ENCODE data around the gene MSH3.
"Not testable (repeated sequence)": the region's sequence is repeated elsewhere in the genome, so short reads cannot be mapped to it uniquely, and the experiment has no call there.

The MSH3 gene

DNA sequence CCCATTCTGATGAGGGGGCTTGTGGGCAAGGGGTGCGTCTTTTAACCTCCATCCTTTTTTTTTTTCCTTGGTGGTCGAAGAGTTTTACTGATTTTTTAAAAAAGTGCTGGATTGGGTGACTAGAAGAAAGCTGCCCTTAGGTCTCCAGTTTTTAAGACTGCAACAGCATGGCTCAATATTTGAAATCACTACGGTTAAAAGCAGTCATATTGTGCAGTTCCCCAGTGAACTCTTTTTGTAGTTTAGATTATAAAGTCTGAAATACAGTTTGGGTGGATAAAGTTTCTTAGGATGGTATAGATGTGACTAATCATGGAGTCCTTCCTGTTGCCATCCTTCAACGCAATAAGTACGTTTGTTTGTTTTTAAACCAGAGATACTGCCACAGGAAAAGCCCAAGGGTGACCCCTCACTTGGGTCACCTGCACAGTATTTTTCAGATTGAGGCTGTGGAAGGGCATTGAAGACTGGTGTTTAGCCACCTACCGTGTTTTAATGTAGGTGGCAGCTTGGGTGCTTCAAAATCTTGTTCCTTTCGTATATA, 851 bp downstream of the MSH3 start:
- in situ Hi-C loops (cut with HindIII; ENCODE audit: low sequenced_read_pairs) = no loop called here

DNA sequence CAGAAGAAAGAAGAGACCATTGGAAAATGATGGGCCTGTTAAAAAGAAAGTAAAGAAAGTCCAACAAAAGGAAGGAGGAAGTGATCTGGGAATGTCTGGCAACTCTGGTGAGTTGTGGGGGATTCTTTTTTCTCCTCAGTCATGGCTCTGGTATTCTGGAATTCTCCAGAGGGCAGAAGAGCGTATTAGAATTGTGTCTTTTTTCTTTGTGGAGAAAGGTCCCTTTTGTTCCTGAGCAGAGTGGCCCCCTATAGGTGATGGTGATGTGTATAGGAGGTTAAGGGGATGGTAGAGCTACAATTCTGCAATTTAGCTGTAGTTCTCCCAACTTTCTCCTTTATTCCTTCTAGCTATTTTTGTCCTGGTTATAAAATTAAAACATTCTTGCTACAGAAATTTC, 2.0 kb downstream of the MSH3 start:
- in situ Hi-C loops (cut with HindIII; ENCODE audit: low sequenced_read_pairs) = no loop called here

DNA sequence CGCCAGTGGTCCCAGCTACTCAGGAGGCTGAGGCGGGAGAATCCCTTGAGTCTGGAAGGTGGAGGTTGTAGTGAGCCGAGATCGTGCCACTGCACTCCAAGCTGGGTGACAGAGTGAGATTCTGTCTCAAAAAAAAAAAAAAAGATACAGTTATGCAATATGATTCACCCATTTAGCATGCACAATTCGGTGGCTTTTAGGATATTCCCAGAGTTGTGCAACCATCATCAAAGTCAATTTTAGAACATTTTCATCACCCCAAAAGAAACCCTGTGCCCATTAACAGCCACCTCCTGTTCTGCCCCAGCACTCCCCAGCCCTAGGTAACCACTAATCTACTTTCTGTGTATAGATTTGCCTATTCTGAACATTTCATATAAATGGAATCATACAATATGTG, 4.7 kb downstream of the MSH3 start:
- in situ Hi-C loops (cut with HindIII; ENCODE audit: low sequenced_read_pairs) = no loop called here

DNA sequence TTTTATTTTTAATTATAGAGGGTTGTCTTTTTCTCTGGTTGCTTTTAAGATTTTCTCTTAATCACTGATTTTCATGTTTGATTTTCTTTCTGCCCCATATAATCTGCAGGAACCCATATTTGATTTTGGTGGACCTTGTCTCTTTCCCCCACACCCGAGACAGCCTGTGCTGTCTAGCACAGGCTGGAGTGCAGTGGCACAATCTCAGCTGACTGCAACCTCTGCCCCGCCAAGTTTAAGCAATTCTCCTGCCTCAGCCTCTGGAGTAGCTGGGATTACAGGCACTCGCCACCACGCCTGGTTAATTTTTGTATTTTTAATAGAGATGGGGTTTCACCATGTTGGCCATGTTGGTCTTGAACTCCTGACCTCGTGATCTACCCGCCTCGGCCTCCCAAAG, 6.2 kb downstream of the MSH3 start:
- in situ Hi-C loops (cut with HindIII; ENCODE audit: low sequenced_read_pairs) = not testable (repeated sequence)

DNA sequence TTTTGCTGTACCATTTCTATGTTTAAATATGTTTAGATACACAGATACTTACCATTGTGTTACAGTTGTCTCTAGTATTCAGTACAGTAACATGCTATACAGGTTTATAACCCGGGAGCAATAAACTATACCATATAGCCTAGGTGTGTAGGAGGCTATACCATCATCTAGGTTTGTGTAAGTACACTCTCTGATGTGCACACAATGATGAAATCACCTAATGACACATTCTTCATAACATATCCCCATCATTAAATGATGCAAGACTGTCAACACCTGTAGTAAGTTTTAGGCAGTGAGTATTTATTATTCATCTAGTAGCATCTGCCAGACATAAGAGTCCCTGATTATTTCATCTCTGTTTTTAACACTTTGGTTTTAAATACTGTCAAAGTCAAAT, 7.7 kb downstream of the MSH3 start:
- in situ Hi-C loops (cut with HindIII; ENCODE audit: low sequenced_read_pairs) = no loop called here

DNA sequence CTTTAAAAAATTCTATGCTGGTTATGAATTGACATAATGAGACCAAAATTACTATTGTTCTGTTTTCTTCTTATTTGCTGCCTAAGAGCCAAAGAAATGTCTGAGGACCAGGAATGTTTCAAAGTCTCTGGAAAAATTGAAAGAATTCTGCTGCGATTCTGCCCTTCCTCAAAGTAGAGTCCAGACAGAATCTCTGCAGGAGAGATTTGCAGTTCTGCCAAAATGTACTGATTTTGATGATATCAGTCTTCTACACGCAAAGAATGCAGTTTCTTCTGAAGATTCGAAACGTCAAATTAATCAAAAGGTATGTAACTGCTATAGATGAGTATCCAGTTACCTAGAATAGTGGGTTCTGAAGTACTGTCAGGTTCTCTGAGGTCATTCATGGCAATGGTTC, 10.6 kb downstream of the MSH3 start:
- in situ Hi-C loops (cut with HindIII; ENCODE audit: low sequenced_read_pairs) = no loop called here

DNA sequence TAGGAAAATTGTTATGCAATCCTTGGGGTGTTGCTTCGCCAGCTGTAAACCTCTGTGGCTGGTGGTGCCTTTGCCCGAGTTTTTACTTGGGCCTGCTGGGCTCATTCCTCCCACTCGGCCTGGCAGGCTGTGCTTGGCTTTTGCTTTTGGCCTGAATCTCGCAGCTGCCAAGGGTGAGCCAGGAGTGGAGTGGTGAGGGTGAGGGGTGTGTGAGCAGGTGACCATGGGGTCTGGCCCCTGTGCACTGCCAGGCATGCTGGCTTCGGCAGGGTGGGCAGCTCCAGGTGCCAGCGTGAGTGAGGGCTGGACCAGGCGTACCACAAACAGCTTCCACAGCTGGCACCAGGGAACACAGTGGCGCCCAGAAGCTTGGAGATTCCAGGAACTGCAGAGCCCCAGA, 12.9 kb downstream of the MSH3 start:
- in situ Hi-C loops (cut with HindIII; ENCODE audit: low sequenced_read_pairs) = no loop called here

DNA sequence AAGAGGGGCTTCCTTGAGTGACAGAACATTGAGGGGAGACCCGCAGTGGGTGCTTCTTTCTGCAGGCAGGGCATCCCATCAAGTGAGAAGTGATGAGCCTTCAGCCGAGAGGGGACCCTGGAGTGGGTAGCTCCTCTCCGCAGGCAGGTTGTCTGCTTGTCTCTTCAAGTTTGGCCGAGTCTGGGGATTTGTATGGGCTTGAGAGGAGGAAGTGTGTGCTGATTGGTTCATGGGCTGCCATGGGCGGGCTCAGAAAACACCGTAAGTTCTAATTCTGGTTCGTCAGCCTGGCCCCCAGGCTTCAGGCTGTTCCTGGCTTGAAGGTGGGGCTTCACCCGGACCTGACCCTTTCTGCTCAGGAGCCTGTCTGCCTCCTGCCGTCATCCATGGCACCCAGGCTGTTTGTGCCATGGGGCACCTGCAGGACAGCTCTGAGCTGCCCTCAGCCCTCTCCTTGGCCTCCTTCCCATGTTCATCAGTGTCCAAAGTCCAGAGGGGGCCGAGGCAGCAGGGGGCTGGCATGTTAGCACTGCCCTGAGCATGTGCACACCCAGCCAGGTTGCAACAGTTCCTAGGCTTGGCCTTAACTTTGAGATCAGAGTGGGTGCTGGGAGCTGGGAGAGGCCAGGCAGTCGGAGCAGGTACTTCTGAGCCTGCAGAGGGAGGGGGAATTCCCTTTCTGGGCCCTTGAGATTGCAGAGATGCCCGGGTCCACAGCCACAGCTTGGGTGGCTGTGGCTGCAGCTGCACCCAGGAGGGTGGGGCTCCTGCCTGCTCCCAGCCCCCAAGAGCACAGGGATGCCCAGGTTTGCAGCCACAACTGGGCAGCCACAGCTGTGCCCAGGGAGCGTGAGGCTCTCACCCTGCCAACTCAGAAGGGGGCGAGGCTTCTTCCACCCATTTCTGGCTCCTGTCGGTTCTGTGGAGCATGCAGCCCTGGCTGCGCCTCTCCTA, 13.8 kb downstream of the MSH3 start:
- in situ Hi-C loops (cut with HindIII; ENCODE audit: low sequenced_read_pairs) = no loop called here

DNA sequence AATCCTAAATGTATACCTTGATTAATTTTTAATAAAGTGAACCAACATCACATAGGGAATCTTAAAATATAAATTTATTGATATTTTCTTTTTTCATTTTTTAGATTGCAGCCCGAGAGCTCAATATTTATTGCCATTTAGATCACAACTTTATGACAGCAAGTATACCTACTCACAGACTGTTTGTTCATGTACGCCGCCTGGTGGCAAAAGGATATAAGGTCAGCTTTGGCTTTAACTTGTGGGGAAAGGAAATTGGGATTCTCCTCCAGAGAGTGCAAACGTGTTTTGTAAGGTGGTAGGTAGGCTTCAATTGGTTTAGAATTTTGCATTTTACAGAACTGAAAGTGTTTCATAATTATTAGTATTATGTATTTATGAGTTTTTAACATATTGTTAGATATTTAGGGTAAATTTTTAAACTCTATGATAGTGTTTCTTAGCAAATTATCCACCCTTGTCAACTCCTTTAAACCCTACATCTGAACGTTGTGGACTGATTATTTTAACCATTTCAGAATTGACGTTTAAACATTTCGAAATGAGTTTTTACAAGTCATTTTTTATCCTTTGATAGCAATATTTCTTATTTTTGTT, 17.8 kb downstream of the MSH3 start:
- in situ Hi-C loops (cut with HindIII; ENCODE audit: low sequenced_read_pairs) = no loop called here

DNA sequence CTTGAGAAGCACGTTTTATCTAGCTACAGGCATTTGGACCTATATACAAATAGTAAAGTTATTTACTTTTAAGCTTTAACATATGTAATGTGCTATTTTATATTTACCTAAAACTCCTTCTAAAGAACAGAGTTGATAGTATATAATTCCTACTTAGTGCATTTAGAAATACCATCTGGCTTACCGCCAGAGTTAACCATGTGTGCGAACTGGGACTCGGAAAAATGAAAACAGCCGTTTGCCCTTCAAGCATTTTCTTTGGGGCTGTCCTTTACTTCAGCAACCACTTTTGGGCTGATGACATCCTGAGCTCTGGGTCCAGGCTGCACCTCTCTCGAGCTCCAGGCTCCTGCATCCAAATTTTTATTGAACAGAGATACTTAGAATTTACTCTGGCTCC, 22.3 kb downstream of the MSH3 start:
- in situ Hi-C loops (cut with HindIII; ENCODE audit: low sequenced_read_pairs) = no loop called here

DNA sequence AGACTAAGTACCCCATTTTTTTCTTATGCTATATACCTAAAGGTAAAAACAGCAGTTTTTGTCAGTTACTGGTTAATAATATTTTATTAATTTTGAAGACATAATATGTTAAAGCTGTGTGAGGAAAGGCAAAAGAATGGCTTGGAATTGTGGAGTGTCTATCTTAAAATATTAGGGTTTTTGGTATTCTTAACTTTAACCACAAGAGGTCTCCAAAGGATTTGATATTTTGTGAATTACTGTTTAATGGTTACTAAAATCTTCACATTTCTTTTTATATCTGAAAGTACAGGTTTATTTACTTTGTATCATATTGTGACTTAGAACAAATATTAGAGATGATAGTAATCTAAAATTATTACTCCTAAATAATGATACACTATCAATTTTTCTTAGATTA, 32.3 kb downstream of the MSH3 start:
- in situ Hi-C loops (cut with HindIII; ENCODE audit: low sequenced_read_pairs) = no loop called here

DNA sequence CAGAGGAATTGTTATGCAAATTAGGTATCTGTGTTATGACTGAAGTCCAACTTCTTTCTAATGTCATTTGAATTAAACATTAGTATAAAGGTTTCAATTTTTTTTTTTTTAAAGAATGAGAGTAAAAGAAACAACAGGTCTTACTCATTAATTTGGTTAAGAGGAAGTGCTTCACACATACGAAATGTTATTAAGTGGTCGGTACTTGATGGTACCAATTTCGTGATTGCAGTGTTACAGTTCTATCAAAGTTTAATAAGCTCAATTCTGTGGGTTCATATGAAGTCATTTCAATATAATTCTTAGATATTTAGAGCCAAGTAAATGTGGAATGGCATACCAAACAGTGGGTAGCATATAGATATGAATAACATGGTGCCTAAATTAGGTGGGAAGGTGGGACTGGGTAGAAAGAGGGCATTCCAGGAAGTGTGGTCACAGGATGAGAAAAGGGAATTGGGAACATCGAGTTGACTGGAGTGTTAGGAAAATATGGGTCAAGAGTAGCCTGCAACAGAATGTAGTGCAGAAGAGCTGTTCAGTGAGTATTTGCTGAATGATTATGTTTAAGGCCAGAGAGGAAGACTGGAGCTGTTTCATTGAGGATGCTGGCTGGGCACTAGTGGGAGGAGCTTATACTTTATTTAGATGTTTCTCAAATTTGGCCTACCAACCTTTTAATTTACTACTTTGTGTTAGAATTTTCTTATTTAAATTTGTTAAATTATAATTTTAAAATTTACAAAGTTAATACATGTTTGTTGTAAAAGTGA, 34.4 kb downstream of the MSH3 start:
- in situ Hi-C loops (cut with HindIII; ENCODE audit: low sequenced_read_pairs) = no loop called here

DNA sequence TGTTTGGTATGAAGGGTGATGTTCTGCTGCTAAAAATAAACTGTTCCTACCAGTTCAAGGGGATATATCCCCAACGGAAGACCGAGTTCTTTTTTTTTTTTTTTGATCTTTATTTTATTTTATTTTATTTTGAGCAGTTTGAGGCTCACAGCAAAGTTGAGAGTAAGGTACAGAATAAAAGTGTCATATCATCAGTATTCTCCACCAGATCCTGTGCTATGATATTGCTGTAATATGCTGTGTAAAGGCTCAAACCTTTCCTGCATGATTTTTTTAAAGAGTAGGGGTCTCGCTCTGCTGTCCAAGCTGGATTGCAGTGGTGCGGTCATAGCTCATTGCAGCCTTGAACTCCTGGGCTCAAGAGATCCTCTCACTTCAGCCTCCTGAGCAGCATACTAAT, 35.2 kb downstream of the MSH3 start:
- in situ Hi-C loops (cut with HindIII; ENCODE audit: low sequenced_read_pairs) = no loop called here

DNA sequence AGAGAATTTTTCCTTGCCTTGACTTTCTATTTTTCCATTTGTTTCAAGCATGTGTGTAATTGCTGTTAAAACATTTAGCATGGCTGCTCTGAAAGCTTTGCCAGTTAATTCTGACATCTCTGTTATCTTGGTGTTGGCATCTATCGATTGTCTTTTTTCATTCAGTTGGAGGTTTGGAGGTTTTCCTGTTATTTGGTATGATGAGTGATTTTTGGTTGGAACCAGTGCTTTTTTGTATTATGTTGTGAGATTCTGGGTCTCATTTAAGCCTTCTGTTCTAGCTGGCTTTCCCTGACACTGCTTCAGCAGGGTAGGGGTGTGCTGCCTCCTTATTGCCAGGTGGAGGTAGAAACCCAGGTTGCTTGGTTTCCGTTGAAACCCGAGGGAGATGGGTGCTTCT, 41.2 kb downstream of the MSH3 start:
- in situ Hi-C loops (cut with HindIII; ENCODE audit: low sequenced_read_pairs) = no loop called here

DNA sequence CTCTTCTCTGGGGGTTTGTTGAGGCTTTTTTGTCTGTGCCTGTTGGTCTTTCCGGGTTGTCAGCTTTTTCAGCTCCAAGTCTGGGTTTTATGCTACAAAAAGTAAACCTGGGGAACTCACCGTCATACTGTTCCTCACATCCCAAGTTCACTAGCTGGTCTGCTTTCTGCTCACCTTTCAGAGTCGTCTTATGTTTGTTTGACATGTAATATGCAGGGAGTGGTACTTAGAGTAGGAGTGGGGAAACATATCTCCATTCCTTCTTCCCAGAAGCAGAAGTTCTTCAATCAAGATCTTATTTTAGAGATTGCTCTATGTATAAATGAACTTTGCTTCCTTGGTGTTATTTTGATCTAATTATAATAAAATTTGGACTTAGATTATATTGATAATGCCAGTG, 42.0 kb downstream of the MSH3 start:
- in situ Hi-C loops (cut with HindIII; ENCODE audit: low sequenced_read_pairs) = no loop called here

DNA sequence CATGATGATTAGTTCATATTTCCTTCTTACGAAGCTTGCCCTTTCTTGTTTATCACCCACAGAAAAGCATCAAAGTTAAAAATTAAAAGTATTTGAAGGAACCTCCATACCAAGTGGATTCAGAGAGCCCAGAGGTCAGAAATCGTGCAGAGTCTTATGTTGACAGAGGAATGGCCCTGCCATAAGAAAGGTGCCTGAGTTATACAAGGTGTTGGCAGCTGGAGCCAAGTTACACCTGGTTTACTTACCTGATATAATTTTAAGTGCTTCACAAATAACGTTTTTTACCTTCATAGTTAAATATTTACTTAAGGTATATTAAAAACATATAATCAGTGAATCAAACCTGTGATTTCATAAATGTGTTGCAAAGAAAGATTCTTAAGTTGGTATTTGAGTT, 42.6 kb downstream of the MSH3 start:
- in situ Hi-C loops (cut with HindIII; ENCODE audit: low sequenced_read_pairs) = no loop called here

DNA sequence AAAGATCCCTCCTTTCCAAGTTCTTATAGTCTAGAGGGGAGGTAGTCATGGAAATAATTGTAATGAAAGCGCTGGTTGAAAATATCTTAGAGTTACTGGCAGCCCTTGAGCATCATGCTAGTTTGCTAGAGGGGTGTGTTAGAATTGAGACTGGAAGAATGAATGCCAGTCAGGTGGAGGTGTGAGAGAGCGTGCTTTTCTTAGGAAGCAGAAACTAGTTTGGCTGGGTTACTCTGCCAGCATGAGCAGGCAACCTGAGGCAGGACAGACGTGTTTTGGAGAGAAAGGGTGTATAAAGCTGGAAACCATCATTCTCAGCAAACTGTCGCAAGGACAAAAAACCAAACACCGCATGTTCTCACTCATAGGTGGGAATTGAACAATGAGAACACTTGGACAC, 43.9 kb downstream of the MSH3 start:
- in situ Hi-C loops (cut with HindIII; ENCODE audit: low sequenced_read_pairs) = no loop called here

DNA sequence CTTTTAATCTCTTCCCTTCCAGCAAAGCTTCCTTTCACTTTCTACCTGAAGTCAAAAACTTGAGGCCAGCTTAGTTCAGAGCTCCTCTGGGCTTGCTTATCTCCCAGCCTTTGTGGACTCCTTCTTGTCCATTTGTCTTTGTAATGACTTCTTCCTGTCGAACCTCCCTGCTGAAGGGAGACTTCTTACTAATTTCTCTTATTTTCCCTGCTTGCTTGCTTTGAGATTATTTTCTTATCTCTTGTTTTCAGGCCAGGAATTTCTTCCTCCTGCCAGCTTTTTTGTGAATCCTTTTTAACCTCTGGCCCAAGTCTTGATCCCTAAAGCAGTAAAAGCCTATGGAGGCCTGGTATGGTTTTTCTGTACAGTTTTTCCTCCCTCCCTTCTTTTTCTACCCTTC, 47.1 kb downstream of the MSH3 start:
- in situ Hi-C loops (cut with HindIII; ENCODE audit: low sequenced_read_pairs) = loop anchor here (10.0 kb wide), 1 partner anchor 453 kb away; no protein-coding TSS in a partner anchor

DNA sequence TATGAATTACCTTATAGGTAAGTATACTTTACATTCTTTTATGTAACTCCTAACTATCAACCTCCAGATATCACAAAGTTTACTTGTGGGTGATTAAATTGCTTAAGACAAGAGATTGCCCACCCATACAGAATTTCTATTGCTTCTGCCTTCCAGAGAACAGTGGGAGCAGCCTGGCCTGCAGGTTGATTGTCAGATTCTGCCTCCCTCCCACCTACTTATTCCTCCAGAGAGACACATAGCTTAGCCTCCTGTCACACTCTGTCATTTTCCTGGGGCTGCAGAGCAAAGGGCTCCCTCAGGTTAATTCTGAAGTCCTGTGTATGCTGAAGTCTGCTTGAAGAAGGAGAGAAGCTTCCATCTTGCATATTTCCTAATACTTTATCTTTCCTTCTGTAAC, 48.8 kb downstream of the MSH3 start:
- in situ Hi-C loops (cut with HindIII; ENCODE audit: low sequenced_read_pairs) = loop anchor here (10.0 kb wide), 1 partner anchor 452 kb away; no protein-coding TSS in a partner anchor

DNA sequence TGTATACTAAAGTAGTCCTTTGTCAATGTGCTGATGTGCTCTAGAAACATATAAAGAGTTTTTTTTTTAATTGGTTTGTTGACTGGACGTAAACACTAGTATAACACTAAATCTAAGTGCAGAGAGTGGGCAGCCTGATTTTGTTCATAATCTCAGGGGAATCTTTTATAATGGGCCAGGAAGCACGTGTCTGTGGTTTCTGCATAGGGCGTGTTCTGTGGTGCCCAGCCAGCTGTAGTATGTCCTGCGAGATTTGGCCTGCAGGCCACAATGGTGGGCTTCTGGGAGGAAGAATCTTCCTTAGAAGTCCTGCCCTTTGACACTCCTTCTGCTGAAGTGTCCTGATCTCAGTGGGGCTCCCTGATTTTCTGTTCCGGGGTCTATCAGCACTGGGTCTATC, 49.3 kb downstream of the MSH3 start:
- in situ Hi-C loops (cut with HindIII; ENCODE audit: low sequenced_read_pairs) = loop anchor here (10.0 kb wide), 1 partner anchor 451 kb away; no protein-coding TSS in a partner anchor

DNA sequence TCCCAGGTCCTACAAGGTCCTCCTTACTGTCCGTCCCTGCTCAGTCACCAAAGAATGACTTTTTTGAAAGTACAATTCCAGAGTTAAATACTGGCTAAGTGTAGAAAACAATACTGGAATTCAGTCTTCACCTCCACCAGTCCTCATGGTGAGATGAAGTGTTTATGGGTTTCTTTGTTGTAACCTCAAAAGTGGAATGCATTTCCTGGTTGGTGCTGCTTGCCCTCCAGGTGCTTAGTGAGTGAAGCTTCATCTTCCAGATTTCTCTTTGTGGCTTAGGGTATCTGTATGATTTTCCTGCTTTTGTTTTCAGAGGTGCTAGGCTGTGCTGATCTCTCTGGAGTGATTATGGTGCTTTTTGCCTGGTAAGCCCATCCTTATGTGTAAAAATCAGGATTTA, 49.8 kb downstream of the MSH3 start:
- in situ Hi-C loops (cut with HindIII; ENCODE audit: low sequenced_read_pairs) = loop anchor here (10.0 kb wide), 1 partner anchor 451 kb away; no protein-coding TSS in a partner anchor

Measured in DLD1 (cell line).